ENCODE results near the gene UBL5. TPM values are rescaled to one million over a fixed set of nuclear protein-coding genes. Genes with fewer than 3 reads are reported as not detected.
"Not testable (repeated sequence)": the region's sequence is repeated elsewhere in the genome, so short reads cannot be mapped to it uniquely, and the experiment has no call there.

Gene UBL5
- 338 and 351 TPM in 2 replicates for total RNA-seq

DNA sequence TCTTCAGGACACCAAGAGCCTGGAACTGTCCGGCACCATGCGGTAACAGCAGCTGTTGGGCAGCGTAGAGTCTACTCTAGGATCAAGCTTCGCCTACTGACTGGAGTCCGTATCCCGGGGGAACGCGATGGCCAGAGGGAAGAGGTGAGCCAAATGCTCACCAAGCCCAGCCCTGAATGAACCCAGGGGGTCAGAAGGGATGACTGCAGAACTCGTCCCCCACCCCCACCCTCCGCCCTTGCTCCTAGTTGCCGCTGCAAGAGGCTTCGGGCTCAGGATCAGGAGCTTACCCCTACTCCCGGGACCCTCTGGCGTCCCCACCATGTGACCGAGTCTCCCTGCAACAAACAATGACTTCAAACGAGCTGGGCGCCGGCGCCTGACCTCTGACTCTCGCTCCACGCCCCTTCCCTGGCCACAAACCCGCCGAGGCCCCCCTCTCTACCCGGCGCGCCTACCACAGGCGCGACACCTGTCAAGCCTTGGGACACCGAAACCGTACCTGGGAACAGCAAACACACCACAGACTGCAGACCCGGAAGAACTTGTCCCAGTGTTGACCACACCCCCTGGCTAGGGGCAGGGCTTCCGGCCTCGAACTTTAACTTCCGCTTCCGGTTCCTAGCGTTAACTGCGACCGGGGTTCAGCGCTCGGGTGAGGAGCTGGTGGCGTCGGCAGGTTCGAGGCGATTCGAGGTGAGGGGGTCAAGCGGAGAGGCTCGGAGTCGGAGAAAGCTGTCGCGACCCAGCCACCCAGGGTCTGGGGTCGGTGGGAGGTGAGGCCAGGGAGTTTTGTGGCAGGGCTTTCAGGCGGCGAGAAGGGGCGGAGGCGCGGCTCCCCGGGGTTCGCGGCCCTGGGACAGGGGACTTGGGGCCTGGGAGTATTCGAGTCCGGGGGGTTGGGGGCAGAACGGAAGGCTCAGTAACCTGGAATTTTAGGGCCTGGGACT, at the start of gene UBL5:
TSS of gene UBL5 (plus strand) at position 630 of the 950 bp plus-strand sequence. CDS start 420 bp downstream, outside the sequence.
- H3K27me3 Mint-ChIP-seq (ENCODE audit: insufficient read depth): no peaks in the 10 kb centered on the region
- H3K36me3 Mint-ChIP-seq (ENCODE audit: low read depth): peaks cover 19% of the 10 kb centered on the region
- DNase-seq (ENCODE audit: low spot score): peak; percentile 88
- H3K9me3 Mint-ChIP-seq: no peaks in the 10 kb centered on the region
- H3K4me3 Mint-ChIP-seq: peak within 1 kb of the TSS; percentile 98
- intact Hi-C loops (cut with micrococcal nuclease): loop anchor here (1.0 kb wide), 2 partner anchors 8 kb away; partner anchors contain the start of genes FBXL12 and PIN1
- H3K27ac Mint-ChIP-seq: peak within 1 kb of the TSS; percentile 98
- peaks cover 13% of the 10 kb centered on the region for H3K4me1 Mint-ChIP-seq (ENCODE audit: low read depth)

DNA sequence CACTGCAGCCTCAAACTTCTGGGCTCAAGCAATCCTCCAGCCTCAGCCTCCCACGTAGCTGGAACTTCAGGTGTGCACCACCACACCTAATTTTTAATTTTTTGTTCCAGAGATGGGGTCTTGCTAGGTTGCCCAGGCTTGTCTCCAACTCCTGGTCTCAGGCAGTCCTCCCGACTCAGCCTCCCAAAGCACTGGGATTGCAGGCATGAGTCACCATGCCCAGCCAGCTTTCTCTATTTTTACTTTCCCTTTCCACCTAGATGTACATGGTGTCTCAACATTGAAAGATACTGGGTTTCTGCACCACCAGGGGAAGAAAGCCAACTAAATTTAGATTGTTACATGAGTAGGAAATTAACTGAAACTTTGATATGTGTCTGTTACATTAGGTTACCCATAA, 45.4 kb upstream of the UBL5 start:
- H3K4me1 Mint-ChIP-seq (ENCODE audit: low read depth): peaks cover 13% of the 10 kb centered on the region
- peaks cover 8% of the 10 kb centered on the region for H3K9me3 Mint-ChIP-seq
- intact Hi-C loops (cut with micrococcal nuclease): no loop called here
- no peak overlapping the region for H3K27ac Mint-ChIP-seq
- peaks cover 2% of the 10 kb centered on the region for H3K27me3 Mint-ChIP-seq (ENCODE audit: insufficient read depth)
- H3K4me3 Mint-ChIP-seq: no peak overlapping the region
- peaks cover 1% of the 10 kb centered on the region for H3K36me3 Mint-ChIP-seq (ENCODE audit: low read depth)
- no peak for DNase-seq (ENCODE audit: low spot score)

DNA sequence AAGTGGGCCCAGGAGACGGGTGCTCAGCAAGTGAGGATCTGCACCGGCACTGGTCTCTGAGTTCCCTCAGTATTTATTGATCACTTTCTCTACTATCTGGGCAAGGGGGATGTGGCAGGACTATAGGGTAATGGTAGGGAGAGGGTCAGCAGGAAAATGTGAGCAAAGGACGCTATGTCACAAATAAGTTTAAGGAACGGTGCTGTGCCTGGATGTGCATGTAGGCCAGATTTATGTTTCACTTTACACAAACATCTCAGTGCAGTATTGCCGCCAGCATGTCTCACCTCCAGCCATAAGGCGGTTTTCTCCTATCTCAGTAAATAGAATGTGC, 43.6 kb upstream of the UBL5 start:
- H3K27ac Mint-ChIP-seq: peak overlapping the region; percentile 19
- H3K4me3 Mint-ChIP-seq: peak overlapping the region; percentile 87
- DNase-seq (ENCODE audit: low spot score); H3K27me3 Mint-ChIP-seq (ENCODE audit: insufficient read depth); H3K9me3 Mint-ChIP-seq; intact Hi-C loops (cut with micrococcal nuclease); H3K36me3 Mint-ChIP-seq (ENCODE audit: low read depth): not testable (repeated sequence)
- peaks cover 13% of the 10 kb centered on the region for H3K4me1 Mint-ChIP-seq (ENCODE audit: low read depth)

DNA sequence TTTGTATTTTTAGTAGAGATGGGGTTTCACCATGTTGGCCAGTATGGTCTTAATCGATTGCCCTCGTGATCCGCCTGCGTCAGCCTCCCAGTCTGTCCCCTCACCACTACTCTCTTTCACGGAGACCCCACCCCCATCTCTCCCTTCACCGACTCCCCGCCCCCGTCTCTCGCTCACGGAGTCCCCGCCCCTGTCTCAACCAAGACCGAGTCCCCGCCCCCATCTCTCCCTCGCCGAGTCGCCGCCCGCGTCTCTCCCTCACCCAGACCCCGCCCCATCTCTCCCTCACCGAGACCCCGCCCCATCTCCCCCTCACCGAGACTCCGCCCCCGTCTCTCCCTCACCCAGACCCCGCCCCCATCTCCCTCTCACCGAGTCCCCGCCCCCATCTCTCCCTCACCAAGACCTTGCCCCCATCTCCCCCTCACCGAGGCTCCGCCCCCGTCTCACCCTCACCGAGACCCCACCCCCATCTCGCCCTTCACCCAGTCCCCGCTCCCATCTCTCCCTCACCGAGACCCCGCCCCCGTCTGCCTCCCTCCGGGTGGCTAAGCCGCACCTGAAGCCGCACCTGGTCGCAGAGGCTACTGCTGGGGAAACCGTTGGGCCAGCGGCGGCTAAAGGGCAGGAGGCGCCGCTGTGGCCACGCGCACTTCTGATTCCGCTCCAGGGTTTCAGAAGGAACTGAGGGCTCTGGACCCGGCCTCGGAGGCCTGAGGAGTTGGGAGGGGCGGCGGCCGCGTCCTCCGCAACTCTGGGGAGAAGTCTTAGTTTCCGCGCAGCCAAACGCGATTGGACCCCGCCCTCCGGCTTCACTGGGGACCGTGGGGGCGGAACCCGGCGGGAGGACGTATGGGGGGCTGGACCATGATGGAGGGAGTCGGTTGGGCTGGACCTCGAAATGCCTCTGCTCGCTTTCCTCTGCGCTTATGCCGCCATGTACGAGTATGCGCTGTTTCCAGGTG, 42.1 kb upstream of the UBL5 start:
- DNase-seq (ENCODE audit: low spot score): peak; percentile 90
- Mint-ChIP-seq H3K36me3 (ENCODE audit: low read depth) (no peaks in the 10 kb centered on the region), H3K4me1 (ENCODE audit: low read depth) (peaks cover 20% of the 10 kb centered on the region), H3K9me3 (no peaks in the 10 kb centered on the region), H3K27ac (peak overlapping the region; percentile 89), H3K4me3 (peak overlapping the region; percentile 87), H3K27me3 (ENCODE audit: insufficient read depth) (no peaks in the 10 kb centered on the region)
- intact Hi-C loops (cut with micrococcal nuclease): loop anchor here (1.0 kb wide), 5 partner anchors 11 to 953 kb away; partner anchors contain the start of genes FBXL12, MBD3L1, ZNF558 and ZNF846

DNA sequence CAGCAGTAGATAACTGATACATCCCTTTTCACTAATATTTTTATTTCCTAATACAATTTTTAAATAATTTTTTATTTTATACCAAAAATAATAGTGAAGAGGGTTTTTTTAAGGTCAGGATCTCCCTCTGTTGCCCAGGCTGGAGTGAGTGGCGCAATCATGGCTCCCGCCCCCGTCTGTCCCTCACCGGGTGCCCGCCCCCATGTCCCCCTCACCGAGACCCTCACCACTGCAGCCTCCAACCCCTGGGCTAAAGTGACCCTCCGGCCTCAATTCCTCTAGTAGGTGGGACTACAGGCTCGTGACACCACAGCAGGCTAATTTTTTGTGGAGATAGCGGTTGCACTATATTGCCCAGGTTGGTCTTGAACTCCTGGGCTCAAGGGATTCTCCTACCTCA, 41.4 kb upstream of the UBL5 start:
- Mint-ChIP-seq H3K9me3 (no peaks in the 10 kb centered on the region), H3K36me3 (ENCODE audit: low read depth) (no peaks in the 10 kb centered on the region), H3K27ac (peak overlapping the region; percentile 58), H3K27me3 (ENCODE audit: insufficient read depth) (no peaks in the 10 kb centered on the region), H3K4me1 (ENCODE audit: low read depth) (peaks cover 22% of the 10 kb centered on the region), H3K4me3 (peak overlapping the region; percentile 87)
- no peak for DNase-seq (ENCODE audit: low spot score)
- intact Hi-C loops (cut with micrococcal nuclease): no loop called here

DNA sequence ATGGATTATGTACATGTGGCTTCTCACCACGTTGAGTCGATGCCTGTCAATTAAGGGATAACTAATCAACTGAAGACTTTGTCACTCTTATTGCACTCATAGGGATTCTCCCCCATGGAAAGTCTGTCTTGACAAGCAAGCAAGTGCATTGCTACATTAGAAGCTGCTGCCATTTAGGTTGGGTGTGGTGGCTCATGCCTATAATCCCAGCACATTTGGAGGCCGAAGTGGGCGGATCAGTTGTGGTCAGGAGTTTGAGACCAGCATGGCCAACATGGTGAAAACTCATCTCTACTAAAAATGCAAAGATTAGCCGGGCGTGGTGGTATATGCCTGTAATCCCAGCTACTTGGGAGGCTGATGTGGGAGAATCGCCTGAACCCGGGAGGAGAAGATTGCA, 40.9 kb upstream of the UBL5 start:
- intact Hi-C loops (cut with micrococcal nuclease): no loop called here
- Mint-ChIP-seq H3K9me3 (no peaks in the 10 kb centered on the region), H3K27ac (peak overlapping the region; percentile 58), H3K36me3 (ENCODE audit: low read depth) (no peaks in the 10 kb centered on the region), H3K27me3 (ENCODE audit: insufficient read depth) (no peaks in the 10 kb centered on the region), H3K4me1 (ENCODE audit: low read depth) (peaks cover 25% of the 10 kb centered on the region), H3K4me3 (peak overlapping the region; percentile 61)
- DNase-seq (ENCODE audit: low spot score): no peak

- H3K4me1 Mint-ChIP-seq (ENCODE audit: low read depth): peaks cover 30% of the 10 kb centered on the region
- H3K4me3 Mint-ChIP-seq; intact Hi-C loops (cut with micrococcal nuclease); H3K9me3 Mint-ChIP-seq; DNase-seq (ENCODE audit: low spot score); H3K36me3 Mint-ChIP-seq (ENCODE audit: low read depth); H3K27ac Mint-ChIP-seq; H3K27me3 Mint-ChIP-seq (ENCODE audit: insufficient read depth): not testable (repeated sequence)
These were observed 39.1 kb upstream of the UBL5 start for GRCh38 chr19:9788604-9789003.

DNA sequence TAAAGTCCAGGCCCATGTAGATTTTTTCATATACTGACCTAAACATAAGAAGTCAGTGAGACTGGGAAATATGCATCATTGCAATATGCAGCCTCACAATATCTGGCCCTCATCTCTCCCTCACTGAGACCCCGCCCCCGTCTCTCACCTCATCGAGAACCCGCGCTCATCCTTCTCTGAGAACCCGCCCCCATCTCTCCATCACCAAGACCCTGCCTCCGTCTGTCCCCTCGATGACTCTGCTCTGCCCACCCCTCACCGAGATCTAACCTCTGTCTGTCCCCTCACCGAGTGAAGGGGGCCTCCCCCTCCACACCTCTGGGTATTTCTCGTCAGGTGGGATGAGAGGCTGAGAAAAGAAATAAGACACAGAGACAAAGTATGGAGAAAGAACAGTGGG, 38.7 kb upstream of the UBL5 start:
- Mint-ChIP-seq H3K9me3 (no peaks in the 10 kb centered on the region), H3K4me3 (no peak overlapping the region), H3K36me3 (ENCODE audit: low read depth) (no peaks in the 10 kb centered on the region), H3K4me1 (ENCODE audit: low read depth) (peaks cover 27% of the 10 kb centered on the region), H3K27me3 (ENCODE audit: insufficient read depth) (no peaks in the 10 kb centered on the region), H3K27ac (no peak overlapping the region)
- intact Hi-C loops (cut with micrococcal nuclease): no loop called here
- DNase-seq (ENCODE audit: low spot score): no peak

DNA sequence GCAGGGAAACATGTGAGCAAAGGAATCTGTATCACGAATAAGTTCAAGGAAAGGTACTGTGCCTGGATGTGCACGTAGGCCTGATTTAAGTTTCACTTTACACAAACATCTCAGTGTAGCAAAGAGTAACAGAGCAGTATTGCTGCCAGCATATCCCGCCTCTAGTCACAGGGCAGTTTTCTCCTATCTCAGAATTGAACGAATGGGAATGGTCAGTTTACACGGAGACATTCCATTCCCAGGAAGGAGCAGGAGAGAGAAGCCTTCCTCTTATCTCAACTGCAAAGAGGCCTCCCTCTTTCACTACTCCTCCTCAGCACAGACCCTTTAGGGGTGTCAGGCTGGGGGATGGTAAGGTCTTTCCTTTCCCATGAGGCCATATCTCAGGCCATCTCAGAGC, 38.1 kb upstream of the UBL5 start:
- H3K4me3 Mint-ChIP-seq; H3K27ac Mint-ChIP-seq; H3K9me3 Mint-ChIP-seq; DNase-seq (ENCODE audit: low spot score); H3K36me3 Mint-ChIP-seq (ENCODE audit: low read depth); intact Hi-C loops (cut with micrococcal nuclease); H3K27me3 Mint-ChIP-seq (ENCODE audit: insufficient read depth): not testable (repeated sequence)
- H3K4me1 Mint-ChIP-seq (ENCODE audit: low read depth): peaks cover 22% of the 10 kb centered on the region

DNA sequence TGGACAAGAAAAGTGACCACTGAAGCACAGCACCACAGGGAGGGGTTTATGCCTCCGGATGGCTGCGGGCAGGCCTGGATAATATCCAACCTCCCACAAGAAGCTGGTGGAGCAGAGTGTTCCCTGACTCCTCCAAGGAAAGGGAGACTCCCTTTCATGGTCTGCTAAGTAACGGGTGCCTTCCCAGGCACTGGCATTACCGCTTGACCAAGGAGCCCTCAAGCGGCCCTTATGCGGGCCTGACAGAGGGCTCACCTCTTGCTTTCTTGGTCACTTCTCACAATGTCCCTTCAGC, 36.7 kb upstream of the UBL5 start:
- Mint-ChIP-seq H3K4me3 (peak overlapping the region; percentile 81), H3K4me1 (ENCODE audit: low read depth) (peaks cover 19% of the 10 kb centered on the region)
- H3K27me3 Mint-ChIP-seq (ENCODE audit: insufficient read depth); H3K27ac Mint-ChIP-seq; DNase-seq (ENCODE audit: low spot score); H3K9me3 Mint-ChIP-seq; H3K36me3 Mint-ChIP-seq (ENCODE audit: low read depth): not testable (repeated sequence)
- intact Hi-C loops (cut with micrococcal nuclease): loop anchor here (1.0 kb wide), 1 partner anchor 959 kb away; the partner anchor contains the start of genes MBD3L1 and ZNF558

DNA sequence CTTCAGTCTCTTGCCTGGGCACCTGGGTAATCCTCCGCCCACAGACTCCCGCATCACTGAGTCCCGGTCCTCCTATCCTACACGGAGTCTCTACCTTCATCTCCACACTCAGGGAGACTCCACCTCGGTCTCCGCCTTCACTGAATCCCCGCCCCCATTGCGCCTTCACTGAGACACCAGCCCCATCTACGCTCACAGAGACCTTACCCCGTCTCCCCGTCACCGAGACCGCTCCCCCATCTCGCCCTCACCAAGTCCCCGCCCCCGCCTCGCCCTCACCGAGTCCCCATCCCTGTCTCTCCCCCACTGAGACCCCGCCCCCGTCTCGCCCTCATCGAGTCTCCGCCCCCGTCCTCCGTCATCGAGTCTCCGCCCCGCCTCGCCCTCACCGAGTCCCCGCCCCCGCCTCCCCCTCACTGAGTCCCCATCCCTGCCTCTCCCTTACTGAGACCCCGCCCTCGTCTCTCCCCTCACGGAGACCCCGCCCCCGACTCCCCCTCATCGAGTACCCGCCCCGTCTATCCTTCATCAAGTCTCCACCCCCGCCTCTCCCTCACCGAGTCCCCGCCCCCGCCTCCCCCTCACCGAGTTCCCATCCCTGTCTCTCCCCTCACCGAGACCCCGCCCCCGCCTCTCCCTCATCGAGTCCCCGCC, 36.0 kb upstream of the UBL5 start:
- H3K4me3 Mint-ChIP-seq: peak overlapping the region; percentile 81

More for the DNA sequence above, 36.0 kb upstream of the UBL5 start:
- Mint-ChIP-seq H3K4me1 (ENCODE audit: low read depth) (peaks cover 26% of the 10 kb centered on the region), H3K9me3 (no peaks in the 10 kb centered on the region), H3K36me3 (ENCODE audit: low read depth) (peaks cover 1% of the 10 kb centered on the region), H3K27ac (peak overlapping the region; percentile 92), H3K27me3 (ENCODE audit: insufficient read depth) (no peaks in the 10 kb centered on the region)
- peak; percentile 83 for DNase-seq (ENCODE audit: low spot score)
- intact Hi-C loops (cut with micrococcal nuclease): loop anchor here (1.0 to 2.0 kb wide), 7 partner anchors 23 to 959 kb away; partner anchors contain the start of genes FBXL12, MBD3L1, PIN1 and ZNF558
